ENCODE measurements around the gene SCAPER. TPM values are rescaled to one million over a fixed set of nuclear protein-coding genes. Genes with fewer than 3 reads are reported as not detected.

The SCAPER gene
- total and polyA plus RNA-seq, 2 of the 4 experiments (the other 2 are of a cell fraction), result 2.9 to 9.7 TPM

DNA sequence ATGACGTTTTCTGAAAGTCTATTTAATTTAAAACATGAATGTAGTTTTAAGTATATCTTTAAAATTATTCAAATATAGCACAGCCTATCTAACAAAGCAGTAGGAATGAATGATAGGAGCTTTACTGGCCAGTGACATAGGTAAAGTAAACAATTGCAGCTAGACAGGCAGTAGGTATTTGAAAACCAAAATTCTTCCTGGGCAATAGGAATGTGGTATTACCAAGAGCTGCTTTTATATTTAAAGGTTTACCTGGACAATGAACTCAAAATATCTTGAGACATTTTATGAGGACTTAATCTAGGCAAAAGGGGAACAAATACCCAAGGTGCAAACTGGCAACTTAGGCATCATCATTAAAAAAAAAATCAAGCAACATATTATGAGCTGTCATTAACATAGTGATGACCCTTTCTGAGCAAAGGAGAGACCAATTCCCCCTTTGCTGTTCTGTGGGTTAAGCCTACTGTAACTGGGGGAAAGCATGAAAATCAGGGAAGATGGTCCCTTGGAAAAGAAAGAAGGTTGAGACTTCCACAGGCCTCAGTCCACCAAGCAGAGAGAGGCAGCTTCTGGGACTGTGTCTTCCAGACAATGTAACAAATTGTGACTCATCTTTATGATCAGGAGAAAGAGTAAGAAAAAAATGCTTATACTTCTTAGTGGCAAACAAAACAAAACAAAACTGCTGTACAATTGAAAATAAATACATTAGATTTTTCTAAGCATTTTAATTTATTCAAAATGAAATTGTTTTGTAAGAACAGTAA is 555.7 kb downstream of the SCAPER start:
- Histone ChIP-seq H3K18ac (ENCODE audit: low read depth, low read length) (no peak overlapping the region), H3K23ac (ENCODE audit: low read depth, low read length) (no peak overlapping the region), H2BK120ac (ENCODE audit: low read depth, low read length) (no peak overlapping the region), H3K56ac (ENCODE audit: extremely low read depth, insufficient read depth, low read length) (no peak overlapping the region), H2AK9ac (replicated peaks; ENCODE audit: low read depth, low read length, poor library complexity) (no peak overlapping the region), H3K79me1 (ENCODE audit: low read depth in 1 of 2, low read length in 2 of 2) (no peaks in the 10 kb centered on the region), H2AFZ (replicated peaks; ENCODE audit: low read length, poor library complexity) (no peak overlapping the region), H3K4me1 (ENCODE audit: control insufficient read depth, insufficient read depth, low read length) (peaks cover 4% of the 10 kb centered on the region), H2AK5ac (ENCODE audit: low read depth, low read length) (no peak overlapping the region), H3K4me2 (ENCODE audit: low read depth, low read length) (no peak overlapping the region), H2BK5ac (ENCODE audit: low read depth, low read length, poor library complexity, severe bottlenecking) (no peak overlapping the region), H3K27me3 (ENCODE audit: control insufficient read depth, insufficient read depth, low read length) (peaks cover 7% of the 10 kb centered on the region), H2BK20ac (ENCODE audit: low read depth, low read length) (no peak overlapping the region), H2BK15ac (ENCODE audit: low read depth, low read length) (no peak overlapping the region), H3K9me1 (ENCODE audit: insufficient read depth, low read length) (no peaks in the 10 kb centered on the region; the same call in 1 of the 2 replicates), H3K9ac (ENCODE audit: low read depth, low read length) (no peak overlapping the region), H3K9me3 (ENCODE audit: control insufficient read depth, insufficient read depth, low read length) (no peaks in the 10 kb centered on the region), H3K14ac (replicated peaks; ENCODE audit: low read depth, low read length) (0 out of 2 replicates have a peak overlapping the region, but pooled peaks have one; percentile 25), H3K36me3 (ENCODE audit: control insufficient read depth, insufficient read depth, low read length) (no peaks in the 10 kb centered on the region), H4K91ac (ENCODE audit: insufficient read depth, low read depth, low read length) (no peak overlapping the region), H3K4ac (ENCODE audit: low read depth, low read length) (no peak overlapping the region), H4K20me1 (ENCODE audit: insufficient read depth, low read length) (peaks cover 6% of the 10 kb centered on the region; the same call in 1 of the 2 replicates), H3K4me3 (ENCODE audit: insufficient read depth, low read depth, low read length) (no peak overlapping the region), H4K8ac (ENCODE audit: low read depth in 2 of 2, low read length in 2 of 2) (no peak overlapping the region), H3K27ac (ENCODE audit: insufficient read depth, low read length) (no peak overlapping the region), H4K5ac (ENCODE audit: low read depth, low read length) (no peak overlapping the region)
- peak; percentile 28; the same call in 1 of the 2 replicates for ATAC-seq (ENCODE audit: low read depth)
- WGBS, 2 experiments (ENCODE audit: extremely low coverage in 2 of 2, insufficient read length in 1 of 2), result no CpG with 5 or more reads among the region's 1 CpG
- dilution Hi-C loops (cut with HindIII; ENCODE audit: low sequenced_read_pairs, unreplicated experiment), result no loop called here
- DNase-seq, result peak; percentile 42
- CTCF ChIA-PET, result interaction anchor here (0.6 to 0.9 kb wide), 3 partner anchors 11 to 281 kb away, joined by 4 to 6 read pairs (median 4); no protein-coding TSS in a partner anchor
- TF ChIP-seq CHD1 (IDR thresholded peaks at IDR 0.05; ENCODE audit: low read depth, low read length), result no peak
- TF ChIP-seq RCOR1 (IDR thresholded peaks at IDR 0.05; ENCODE audit: insufficient replicate concordance, low read length), result no peak
- TF ChIP-seq MAZ (IDR thresholded peaks at IDR 0.05; ENCODE audit: borderline replicate concordance, low read depth, low read length), result no peak
- no peak for TF ChIP-seq MAFK (IDR thresholded peaks at IDR 0.05; ENCODE audit: low read depth, low read length)
- TF ChIP-seq, protein P1, sequence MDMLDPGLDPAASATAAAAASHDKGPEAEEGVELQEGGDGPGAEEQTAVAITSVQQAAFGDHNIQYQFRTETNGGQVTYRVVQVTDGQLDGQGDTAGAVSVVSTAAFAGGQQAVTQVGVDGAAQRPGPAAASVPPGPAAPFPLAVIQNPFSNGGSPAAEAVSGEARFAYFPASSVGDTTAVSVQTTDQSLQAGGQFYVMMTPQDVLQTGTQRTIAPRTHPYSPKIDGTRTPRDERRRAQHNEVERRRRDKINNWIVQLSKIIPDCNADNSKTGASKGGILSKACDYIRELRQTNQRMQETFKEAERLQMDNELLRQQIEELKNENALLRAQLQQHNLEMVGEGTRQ (IDR thresholded peaks at IDR 0.05; ENCODE audit: low read depth, low read length), result no peak
- TF ChIP-seq, protein P2, sequence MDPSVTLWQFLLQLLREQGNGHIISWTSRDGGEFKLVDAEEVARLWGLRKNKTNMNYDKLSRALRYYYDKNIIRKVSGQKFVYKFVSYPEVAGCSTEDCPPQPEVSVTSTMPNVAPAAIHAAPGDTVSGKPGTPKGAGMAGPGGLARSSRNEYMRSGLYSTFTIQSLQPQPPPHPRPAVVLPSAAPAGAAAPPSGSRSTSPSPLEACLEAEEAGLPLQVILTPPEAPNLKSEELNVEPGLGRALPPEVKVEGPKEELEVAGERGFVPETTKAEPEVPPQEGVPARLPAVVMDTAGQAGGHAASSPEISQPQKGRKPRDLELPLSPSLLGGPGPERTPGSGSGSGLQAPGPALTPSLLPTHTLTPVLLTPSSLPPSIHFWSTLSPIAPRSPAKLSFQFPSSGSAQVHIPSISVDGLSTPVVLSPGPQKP (IDR thresholded peaks at IDR 0.05; ENCODE audit: borderline replicate concordance, low read depth, low read length), result no peak
- no peak for TF ChIP-seq FOS (IDR thresholded peaks at IDR 0.05; ENCODE audit: low read depth, low read length)
- no peak for TF ChIP-seq POLR2A (IDR thresholded peaks at IDR 0.05; ENCODE audit: low read depth, low read length)
- no peak for TF ChIP-seq BHLHE40 (IDR thresholded peaks at IDR 0.05; ENCODE audit: low read depth, low read length)
- POLR2A ChIA-PET (ENCODE audit: unreplicated experiment), result no interaction called here
- in situ Hi-C loops (cut with MboI; ENCODE audit: low sequenced_read_pairs), result no loop called here
- intact Hi-C loops (cut with micrococcal nuclease), result loop anchor here (5.0 to 10.0 kb wide), 2 partner anchors 225 to 518 kb away; no protein-coding TSS in a partner anchor
- no TSS peak for BruUV-seq (replicated peaks)
